ENCODE results near the gene KRTAP12-2. TPM values are rescaled to one million over a fixed set of nuclear protein-coding genes. Genes with fewer than 3 reads are reported as not detected.

The KRTAP12-2 gene
- total RNA-seq, 1 experiment from 2014 or later = not detected

- H3K4me1 Mint-ChIP-seq = peaks cover 3% of the 10 kb centered on the region; the same call in 1 of the 2 replicates
- H3K9me3 Mint-ChIP-seq = peaks cover 54% of the 10 kb centered on the region
- DNase-seq (ENCODE audit: low spot score) (no peak), ATAC-seq (no peak)
- TF ChIP-seq MAX (CRISPR knock-in tag; IDR thresholded peaks at IDR 0.05) (no peak), JUN (CRISPR knock-in tag; IDR thresholded peaks at IDR 0.05) (no peak), NR3C1 (CRISPR knock-in tag; conservative IDR thresholded peaks at IDR 0.05; ENCODE audit: low read depth) (no peak), ZNF317 (CRISPR knock-in tag; IDR thresholded peaks at IDR 0.05; ENCODE audit: borderline replicate concordance, low read depth) (no peak), ZMAT4 (CRISPR knock-in tag; IDR thresholded peaks at IDR 0.05) (no peak), IRF1 (CRISPR knock-in tag; IDR thresholded peaks at IDR 0.05) (no peak), OVOL2 (CRISPR knock-in tag; IDR thresholded peaks at IDR 0.05; ENCODE audit: borderline replicate concordance) (no peak)
- no peak overlapping the region for H3K4me3 Mint-ChIP-seq
- POLR2A ChIA-PET = no interaction called here
- CTCF ChIA-PET = no interaction called here
- peaks cover 47% of the 10 kb centered on the region for H3K36me3 Mint-ChIP-seq
- H3K27ac Mint-ChIP-seq = no peak overlapping the region
- H3K27me3 Mint-ChIP-seq (ENCODE audit: low read depth) = peaks cover 2% of the 10 kb centered on the region
Observed at GRCh38 chr21:44670642-44671432, 4.1 kb upstream of the KRTAP12-2 start.

GRCh38 chr21:44667612-44668011, 885 bp upstream of the KRTAP12-2 start:
- TF ChIP-seq FOXK1 (CRISPR knock-in tag; IDR thresholded peaks at IDR 0.05) (no peak), NFE2L1 (CRISPR knock-in tag; IDR thresholded peaks at IDR 0.05) (no peak), CREB1 (CRISPR knock-in tag; IDR thresholded peaks at IDR 0.05) (no peak), TP53 (CRISPR knock-in tag; IDR thresholded peaks at IDR 0.05) (no peak), ZNF425 (CRISPR knock-in tag; conservative IDR thresholded peaks at IDR 0.05) (no peak), ZMAT4 (CRISPR knock-in tag; IDR thresholded peaks at IDR 0.05) (no peak)
- Mint-ChIP-seq H3K36me3 (peaks cover 43% of the 10 kb centered on the region), H3K4me1 (peaks cover under 1% of the 10 kb centered on the region; the same call in 1 of the 2 replicates), H3K27ac (no peak overlapping the region), H3K9me3 (peaks cover 40% of the 10 kb centered on the region), H3K4me3 (no peak overlapping the region), H3K27me3 (ENCODE audit: low read depth) (peaks cover 2% of the 10 kb centered on the region; the same call in 1 of the 2 replicates)
- DNase-seq (ENCODE audit: low spot score) (no peak), ATAC-seq (no peak)
- POLR2A ChIA-PET = interaction anchor here (0.5 kb wide), 1 partner anchor 21 kb away, joined by 3 read pairs; the partner anchor contains the start of gene KRTAP10-11
- CTCF ChIA-PET = no interaction called here

- Mint-ChIP-seq H3K4me1 (peaks cover 19% of the 10 kb centered on the region), H3K4me3 (no peak overlapping the region), H3K9me3 (peaks cover 20% of the 10 kb centered on the region), H3K27ac (no peak overlapping the region), H3K36me3 (peaks cover 18% of the 10 kb centered on the region), H3K27me3 (ENCODE audit: low read depth) (no peaks in the 10 kb centered on the region; the same call in 1 of the 2 replicates)
- no peak for ATAC-seq
- TF ChIP-seq CREM (CRISPR knock-in tag; IDR thresholded peaks at IDR 0.05) (no peak), PRRX2 (CRISPR knock-in tag; IDR thresholded peaks at IDR 0.05) (no peak), CDX4 (CRISPR knock-in tag; IDR thresholded peaks at IDR 0.05; ENCODE audit: borderline replicate concordance) (no peak), TEAD4 (CRISPR knock-in tag; IDR thresholded peaks at IDR 0.05) (no peak), ZNF219 (CRISPR knock-in tag; IDR thresholded peaks at IDR 0.05; ENCODE audit: borderline replicate concordance) (no peak), ZNF138 (CRISPR knock-in tag; conservative IDR thresholded peaks at IDR 0.05) (no peak), MLX (CRISPR knock-in tag; IDR thresholded peaks at IDR 0.05) (no peak), JAZF1 (CRISPR knock-in tag; IDR thresholded peaks at IDR 0.05) (no peak), EMX1 (CRISPR knock-in tag; IDR thresholded peaks at IDR 0.05) (no peak)
- ChIA-PET POLR2A (no interaction called here), CTCF (no interaction called here)
- no peak for DNase-seq (ENCODE audit: low spot score)
Observed at GRCh38 chr21:44664691-44665090, 2.0 kb downstream of the KRTAP12-2 start.
